Fibroblast of villous mesenchyme (primary cell): Measurements from ENCODE around the gene STK32C. TPM values are rescaled to one million over a fixed set of nuclear protein-coding genes. Genes with fewer than 3 reads are reported as not detected.

Experiments used
- DNase-seq: peaks from one replicate; pipeline ENCODE4 v3.0.0-alpha.2; 2010; ENCODE audit warnings: low read depth
- H3K4me3 ChIP-seq: 2 replicates; pipeline ENCODE4 v1.5.1; 2011; ENCODE audit warnings: low read depth, mild to moderate bottlenecking, low read length
- CTCF ChIP-seq: IDR thresholded peaks from 2 replicates; pipeline ENCODE4 v1.5.1; 2012; ENCODE audit warnings: low read depth, mild to moderate bottlenecking, low read length; ENCODE audit not compliant: insufficient read depth
- total RNA-seq: library from RNA; depleted of rRNA; stranded (reverse); fragments of >200 nt; gene quantifications from 2 replicates; pipeline ENCODE4 v1.2.3, GENCODE V29; 2012

STK32C gene
- total RNA-seq, 1 donor = 8.6 TPM

DNA sequence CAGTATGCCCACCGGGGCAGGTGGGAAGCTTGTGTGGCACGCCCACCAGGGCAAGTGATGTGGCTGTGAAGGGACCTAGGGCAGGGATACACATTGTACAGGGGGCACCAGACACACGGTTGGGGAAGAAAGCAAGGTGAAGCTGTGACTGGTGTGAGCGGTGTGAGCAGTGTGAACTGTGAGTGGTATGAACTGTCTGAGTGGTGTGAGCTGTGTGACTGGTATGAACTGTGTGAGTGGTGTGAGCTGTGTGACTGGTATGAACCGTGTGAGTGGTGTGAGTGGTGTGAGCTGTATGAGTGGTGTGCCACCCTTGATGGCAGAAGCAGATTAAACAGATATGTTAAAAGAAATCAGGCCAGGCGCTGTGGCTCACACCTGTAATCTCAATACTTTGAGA lies 72.9 kb downstream of the STK32C start:
- DNase-seq = no peak
- TF ChIP-seq CTCF = no peak
- no peak overlapping the region for H3K4me3 ChIP-seq

DNA sequence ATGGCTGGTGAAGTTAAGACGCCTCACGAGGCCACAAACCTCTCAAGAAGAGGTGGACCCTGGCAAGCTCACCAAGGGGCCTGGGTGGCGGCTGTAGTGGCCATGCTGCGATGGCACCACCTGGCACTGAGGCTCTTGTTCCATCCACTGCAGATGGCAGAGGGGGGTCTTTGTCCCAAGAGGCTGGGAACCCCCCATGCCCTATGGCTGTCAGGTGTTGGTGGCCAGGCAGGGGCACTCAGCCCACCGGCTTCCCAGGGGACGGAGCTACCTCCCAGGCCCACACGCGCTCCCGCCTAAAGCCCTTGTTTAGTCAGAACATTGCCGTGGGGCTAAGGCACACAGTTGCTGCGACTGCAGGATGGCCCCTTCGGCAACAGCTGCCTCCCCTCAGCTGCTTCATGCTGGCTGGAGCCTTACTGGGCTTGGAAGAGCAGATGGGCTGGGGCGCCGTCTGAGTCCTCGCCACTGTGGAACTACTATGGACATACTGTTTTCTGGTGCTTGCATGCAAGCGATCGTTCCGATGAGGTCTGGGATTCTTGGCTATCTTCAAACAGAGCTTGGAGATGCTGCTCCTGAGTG lies 74.2 kb downstream of the STK32C start:
- no peak for TF ChIP-seq CTCF
- H3K4me3 ChIP-seq = no peak overlapping the region
- no peak for DNase-seq

DNA sequence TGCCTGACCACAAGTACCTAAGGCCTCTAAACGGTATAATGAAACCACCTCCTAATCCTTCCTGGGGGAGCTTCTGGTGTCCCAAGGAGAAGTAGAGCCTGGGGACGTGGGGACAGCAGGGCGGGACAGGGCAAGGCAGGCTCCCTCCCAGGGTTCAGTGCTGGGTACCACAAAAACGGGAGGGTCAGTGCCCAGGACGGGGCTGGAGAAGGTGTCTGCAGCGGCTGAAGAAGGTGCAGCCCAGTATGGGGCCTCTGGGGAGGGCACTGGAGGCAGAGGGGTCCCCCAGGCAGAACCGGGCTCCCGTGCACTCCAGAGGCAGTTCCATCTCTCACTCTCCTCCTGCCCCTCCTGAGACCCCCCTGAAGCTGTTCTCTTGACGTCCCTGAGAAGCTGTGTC lies 74.8 kb downstream of the STK32C start:
- no peak overlapping the region for H3K4me3 ChIP-seq
- DNase-seq = no peak
- no peak for TF ChIP-seq CTCF

- H3K4me3 ChIP-seq = no peak overlapping the region
- TF ChIP-seq CTCF = no peak
- no peak for DNase-seq
Measured at GRCh38 chr10:132232023-132232951, 75.5 kb downstream of the STK32C start.

DNA sequence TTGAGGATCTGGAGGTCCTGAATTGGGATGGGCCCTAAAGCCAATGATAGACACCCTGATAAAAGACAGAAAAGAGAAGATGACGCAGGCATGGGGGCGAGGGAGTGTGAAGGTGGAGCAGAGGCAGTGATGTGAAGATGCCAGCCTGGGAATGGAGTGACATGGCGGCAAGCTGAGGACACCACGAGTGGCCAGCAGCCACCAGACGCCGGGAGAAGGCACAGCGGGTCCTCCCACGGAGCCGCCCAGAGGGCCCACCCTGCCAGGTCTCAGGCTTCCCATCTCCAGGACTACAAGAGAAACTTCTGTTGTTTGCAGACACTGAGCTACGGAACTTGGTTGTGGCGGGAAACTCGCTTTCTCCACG lies 76.1 kb downstream of the STK32C start:
- DNase-seq = no peak
- TF ChIP-seq CTCF = no peak
- H3K4me3 ChIP-seq = no peak overlapping the region

- TF ChIP-seq CTCF = no peak
- H3K4me3 ChIP-seq = no peak overlapping the region
- no peak for DNase-seq
Measured at GRCh38 chr10:132230557-132231210, 77.1 kb downstream of the STK32C start.
